Fibroblast of peridontal ligament (primary cell): ENCODE results near the gene RNF114.
A peak's percentile ranks its signal among the peaks of the same experiment; 100 is the strongest.
"Not testable (repeated sequence)": the region's sequence is repeated elsewhere in the genome, so short reads cannot be mapped to it uniquely, and the experiment has no call there.

Experiments used
- DNase-seq: peaks from one replicate; pipeline ENCODE4 v3.0.0-alpha.2; 2010; ENCODE audit errors: extremely low read depth

RNF114 gene

GRCh38 chr20:49964964-49965780, 29.0 kb downstream of the RNF114 start:
- no peak for DNase-seq

GRCh38 chr20:49965781-49966305, 29.6 kb downstream of the RNF114 start:
- no peak for DNase-seq

- no peak for DNase-seq
Measured at GRCh38 chr20:49966861-49967260, 30.7 kb downstream of the RNF114 start.

GRCh38 chr20:49969234-49969633, 33.0 kb downstream of the RNF114 start:
- DNase-seq: no peak

GRCh38 chr20:49969946-49970345, 33.7 kb downstream of the RNF114 start:
- DNase-seq: no peak

GRCh38 chr20:49970498-49970897, 34.3 kb downstream of the RNF114 start:
- no peak for DNase-seq

- peak; percentile 75 for DNase-seq
Measured at GRCh38 chr20:49973981-49974380, 37.8 kb downstream of the RNF114 start.

GRCh38 chr20:49976542-49976941, 40.3 kb downstream of the RNF114 start:
- DNase-seq: peak; percentile 46

GRCh38 chr20:49977740-49978139, 41.5 kb downstream of the RNF114 start:
- DNase-seq: not testable (repeated sequence)

- DNase-seq: no peak
Measured at GRCh38 chr20:49978685-49979029, 42.5 kb downstream of the RNF114 start.

GRCh38 chr20:49979030-49979832, 43.0 kb downstream of the RNF114 start:
- no peak for DNase-seq

- no peak for DNase-seq
Measured at GRCh38 chr20:49980140-49981008, 44.2 kb downstream of the RNF114 start.

GRCh38 chr20:49981218-49982071, 45.2 kb downstream of the RNF114 start:
- DNase-seq: no peak

GRCh38 chr20:49982072-49982345, 45.8 kb downstream of the RNF114 start:
- DNase-seq: no peak

- peak; percentile 74 for DNase-seq
Measured at GRCh38 chr20:49982346-49983122, 46.3 kb downstream of the RNF114 start, which contains the start of gene SNAI1. TSS of gene SNAI1 (plus strand) at chr20:49982980. CDS start at chr20:49983060, 80 bp downstream.

- DNase-seq: no peak
Measured at GRCh38 chr20:49983123-49983847, 47.1 kb downstream of the RNF114 start.

- DNase-seq: peak; percentile 69
Measured at GRCh38 chr20:49983848-49984408, 47.7 kb downstream of the RNF114 start.

GRCh38 chr20:49984426-49985153, 48.4 kb downstream of the RNF114 start:
- no peak for DNase-seq
